ENCODE results near the gene LDHD. TPM values are rescaled to one million over a fixed set of nuclear protein-coding genes. Genes with fewer than 3 reads are reported as not detected.

LDHD gene
- total and polyA plus RNA-seq, 9 of the 15 experiments (the other 6 are each of a cell fraction or from before 2014, with no cell fraction given), result 0.19 to 0.86 (median 0.54) TPM; not detected in 3

- TF ChIP-seq ZBTB17 (CRISPR knock-in tag; IDR thresholded peaks at IDR 0.05) (no peak), KDM2B (CRISPR knock-in tag; IDR thresholded peaks at IDR 0.05) (no peak), USF2 (CRISPR knock-in tag; IDR thresholded peaks at IDR 0.05) (no peak), ZFP36 (IDR thresholded peaks at IDR 0.05; ENCODE audit: low read depth, low read length, partially characterized antibody) (peak; percentile 67)
- TF ChIP-seq, protein P1, sequence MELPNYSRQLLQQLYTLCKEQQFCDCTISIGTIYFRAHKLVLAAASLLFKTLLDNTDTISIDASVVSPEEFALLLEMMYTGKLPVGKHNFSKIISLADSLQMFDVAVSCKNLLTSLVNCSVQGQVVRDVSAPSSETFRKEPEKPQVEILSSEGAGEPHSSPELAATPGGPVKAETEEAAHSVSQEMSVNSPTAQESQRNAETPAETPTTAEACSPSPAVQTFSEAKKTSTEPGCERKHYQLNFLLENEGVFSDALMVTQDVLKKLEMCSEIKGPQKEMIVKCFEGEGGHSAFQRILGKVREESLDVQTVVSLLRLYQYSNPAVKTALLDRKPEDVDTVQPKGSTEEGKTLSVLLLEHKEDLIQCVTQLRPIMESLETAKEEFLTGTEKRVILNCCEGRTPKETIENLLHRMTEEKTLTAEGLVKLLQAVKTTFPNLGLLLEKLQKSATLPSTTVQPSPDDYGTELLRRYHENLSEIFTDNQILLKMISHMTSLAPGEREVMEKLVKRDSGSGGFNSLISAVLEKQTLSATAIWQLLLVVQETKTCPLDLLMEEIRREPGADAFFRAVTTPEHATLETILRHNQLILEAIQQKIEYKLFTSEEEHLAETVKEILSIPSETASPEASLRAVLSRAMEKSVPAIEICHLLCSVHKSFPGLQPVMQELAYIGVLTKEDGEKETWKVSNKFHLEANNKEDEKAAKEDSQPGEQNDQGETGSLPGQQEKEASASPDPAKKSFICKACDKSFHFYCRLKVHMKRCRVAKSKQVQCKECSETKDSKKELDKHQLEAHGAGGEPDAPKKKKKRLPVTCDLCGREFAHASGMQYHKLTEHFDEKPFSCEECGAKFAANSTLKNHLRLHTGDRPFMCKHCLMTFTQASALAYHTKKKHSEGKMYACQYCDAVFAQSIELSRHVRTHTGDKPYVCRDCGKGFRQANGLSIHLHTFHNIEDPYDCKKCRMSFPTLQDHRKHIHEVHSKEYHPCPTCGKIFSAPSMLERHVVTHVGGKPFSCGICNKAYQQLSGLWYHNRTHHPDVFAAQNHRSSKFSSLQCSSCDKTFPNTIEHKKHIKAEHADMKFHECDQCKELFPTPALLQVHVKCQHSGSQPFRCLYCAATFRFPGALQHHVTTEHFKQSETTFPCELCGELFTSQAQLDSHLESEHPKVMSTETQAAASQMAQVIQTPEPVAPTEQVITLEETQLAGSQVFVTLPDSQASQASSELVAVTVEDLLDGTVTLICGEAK (IDR thresholded peaks at IDR 0.05), result no peak
- TF ChIP-seq, protein P1 (CRISPR knock-in tag; IDR thresholded peaks at IDR 0.05), result no peak
- H3K36me3 ChIP-seq (ENCODE audit: control insufficient read depth, insufficient read depth, low read length), result peaks cover 3% of the 10 kb centered on the region; the same call in 1 of the 3 replicates
- DNase-seq (ENCODE audit: extremely low read depth in 1 of 4, low spot score in 3 of 4) (no peak), FAIRE-seq (no peak), ATAC-seq (no peak)
- H4K20me1 ChIP-seq (replicated peaks; ENCODE audit: control insufficient read depth, insufficient read depth, low read length), result no peaks in the 10 kb centered on the region
- no peak overlapping the region for H2AFZ ChIP-seq (ENCODE audit: low read depth, low read length)
- ChIA-PET POLR2A (interaction anchor here (0.6 to 1.0 kb wide), 3 partner anchors 69 to 630 kb away, joined by 3 to 4 read pairs (median 3); no protein-coding TSS in a partner anchor), CTCF (ENCODE audit: low intra/inter-chr PET ratio) (no interaction called here)
- H3K4me2 ChIP-seq (ENCODE audit: insufficient read depth, low read length), result no peak overlapping the region
- peaks cover 3% of the 10 kb centered on the region for H3K9me1 ChIP-seq (ENCODE audit: control insufficient read depth, insufficient read depth, low read length)
- H3K9ac ChIP-seq (ENCODE audit: insufficient read depth in 1 of 2, low read depth in 2 of 2, low read length in 2 of 2), result peak overlapping the region in 1 of 2 experiments; percentile 28; a peak in 1 of 4 replicates
- H3K79me2 ChIP-seq (ENCODE audit: control insufficient read depth, insufficient read depth, low read length), result no peaks in the 10 kb centered on the region
- WGBS (ENCODE audit: insufficient coverage, low coverage, missing lambda C conversion rate), result 83% methylated on average over 18 of the region's 20 CpGs
- H3K27me3 ChIP-seq (ENCODE audit: control insufficient read depth in 2 of 2, insufficient read depth in 2 of 2, low read length in 2 of 2), result no peaks in the 10 kb centered on the region
- BruUV-seq (replicated peaks), result no TSS peak
- H3K4me1 ChIP-seq (replicated peaks in 1 of 2; ENCODE audit: control insufficient read depth in 2 of 2, insufficient read depth in 2 of 2, low read length in 2 of 2), result peaks cover 15 to 77% of the 10 kb centered on the region in 2 experiments; a peak in 4 of 5 replicates
- no peak overlapping the region for H3K27ac ChIP-seq (ENCODE audit: extremely low read depth, low read depth, low read length)
- H3K9me3 ChIP-seq (replicated peaks; ENCODE audit: control insufficient read depth, insufficient read depth, low read depth, low read length), result no peaks in the 10 kb centered on the region
- in situ Hi-C loops (cut with MboI), result no loop called here
- intact Hi-C loops (cut with micrococcal nuclease), result loop anchor here (5.0 kb wide), 1 partner anchor 71 kb away; no protein-coding TSS in a partner anchor
- no peak overlapping the region for H3K4me3 ChIP-seq
Observed at GRCh38 chr16:75113541-75114121, 2.9 kb downstream of the LDHD start.
